Mesendoderm (in vitro differentiated cells): ENCODE results near the gene PKD1L1.

ENCODE experiments used
- DNase-seq: peaks from one replicate; pipeline ENCODE4 v3.0.0; 2013
- H2AK5ac ChIP-seq: 2 replicates; pipeline ENCODE4 v1.6.1; 2013; ENCODE audit warnings: low read length, inconsistent platforms
- H2BK120ac ChIP-seq: 2 replicates; pipeline ENCODE4 v1.6.1; 2013; ENCODE audit warnings: low read depth, mild to moderate bottlenecking, low read length, moderate library complexity, mixed read lengths
- H2BK15ac ChIP-seq: replicated peaks from 2 replicates; pipeline ENCODE4 v1.6.1; 2013; ENCODE audit warnings: low read depth, mild to moderate bottlenecking, moderate library complexity
- H2BK5ac ChIP-seq: 2 replicates; pipeline ENCODE4 v1.6.1; 2013; ENCODE audit warnings: low read length, inconsistent platforms
- H3K18ac ChIP-seq: 2 replicates; pipeline ENCODE4 v1.6.1; 2013; ENCODE audit warnings: mild to moderate bottlenecking, low read length, mixed read lengths
- H3K23ac ChIP-seq: one replicate; pipeline ENCODE4 v1.6.1; 2013; ENCODE audit warnings: low read length
- H3K27ac ChIP-seq: 2 replicates; pipeline ENCODE4 v1.5.1; 2013; ENCODE audit warnings: low read depth, mild to moderate bottlenecking, inconsistent platforms, low read length, moderate library complexity
- H3K27me3 ChIP-seq: 2 replicates; pipeline ENCODE4 v1.6.1; 2013; ENCODE audit warnings: low read length, control low read depth, mild to moderate bottlenecking, inconsistent platforms; ENCODE audit not compliant: insufficient read depth, poor library complexity
- H3K36me3 ChIP-seq: 2 replicates; pipeline ENCODE4 v1.6.1; 2013; ENCODE audit warnings: low read length, inconsistent platforms; ENCODE audit not compliant: control insufficient read depth, insufficient read depth
- H3K4ac ChIP-seq: one replicate; pipeline ENCODE4 v1.6.1; 2013; ENCODE audit warnings: low read depth, mild to moderate bottlenecking, low read length, moderate library complexity
- H3K4me1 ChIP-seq: 2 replicates; pipeline ENCODE4 v1.6.1; 2013; ENCODE audit warnings: low read depth, low read length, inconsistent platforms; ENCODE audit not compliant: control insufficient read depth
- H3K4me2 ChIP-seq: 2 replicates; pipeline ENCODE4 v1.6.1; 2013; ENCODE audit warnings: low read length
- H3K4me3 ChIP-seq: 2 replicates; pipeline ENCODE4 v1.5.1; 2013; ENCODE audit warnings: mild to moderate bottlenecking, low read length
- H3K56ac ChIP-seq: one replicate; pipeline ENCODE4 v1.6.1; 2013; ENCODE audit warnings: low read length
- H3K79me1 ChIP-seq: 2 replicates; pipeline ENCODE4 v1.6.1; 2013; ENCODE audit warnings: low read length, inconsistent platforms
- H3K79me2 ChIP-seq: 2 replicates; pipeline ENCODE4 v1.6.1; 2013; ENCODE audit warnings: mild to moderate bottlenecking, low read length; ENCODE audit not compliant: control insufficient read depth, insufficient read depth
- H3K9ac ChIP-seq: 2 replicates; pipeline ENCODE4 v1.6.1; 2013; ENCODE audit warnings: low read length, inconsistent platforms
- H4K5ac ChIP-seq: one replicate; pipeline ENCODE4 v1.6.1; 2013; ENCODE audit warnings: low read length
- H4K8ac ChIP-seq: one replicate; pipeline ENCODE4 v1.6.1; 2013; ENCODE audit warnings: low read depth, mild to moderate bottlenecking, control low read depth, low read length, moderate library complexity
- WGBS: extraction: QIAGEN DNeasy Blood & Tissue Kit; methylation state at CpG from one replicate; pipeline ENCODE4 v1.1.7; 2013; ENCODE audit warnings: low lambda C conversion rate, missing lambda C conversion rate; ENCODE audit not compliant: insufficient coverage; ENCODE audit errors: extremely low coverage; 5-methylcytosine and 5-hydroxymethylcytosine counted together

Gene PKD1L1

DNA sequence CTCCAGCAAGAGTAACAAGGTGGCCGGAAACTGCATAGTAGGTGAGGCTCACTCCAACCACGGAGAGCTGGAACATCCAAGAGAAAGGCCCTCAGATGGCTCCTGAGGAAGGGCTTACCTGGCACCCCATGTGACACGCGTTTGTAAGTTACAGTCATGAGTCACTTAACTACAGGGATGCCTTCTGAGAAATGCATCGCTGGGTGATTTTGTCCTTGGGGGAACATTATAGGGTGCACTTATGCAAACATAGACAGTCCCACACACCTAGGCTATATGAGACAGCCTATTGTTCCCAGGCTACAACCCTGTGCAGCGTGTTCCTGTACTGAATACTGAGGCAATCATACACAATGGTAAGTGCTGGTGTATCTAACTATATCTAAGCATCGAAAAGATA lies 139.9 kb downstream of the PKD1L1 start:
- H3K56ac ChIP-seq = no peak overlapping the region
- H4K5ac ChIP-seq = no peak overlapping the region
- H2AK5ac ChIP-seq = no peak overlapping the region
- no peaks in the 10 kb centered on the region for H3K79me1 ChIP-seq
- no peaks in the 10 kb centered on the region for H3K79me2 ChIP-seq
- H3K9ac ChIP-seq = no peak overlapping the region
- no peak overlapping the region for H2BK5ac ChIP-seq
- H3K4me3 ChIP-seq = no peak overlapping the region
- no peak overlapping the region for H3K27ac ChIP-seq
- DNase-seq = no peak
- H3K36me3 ChIP-seq = no peaks in the 10 kb centered on the region
- no peaks in the 10 kb centered on the region for H3K4me1 ChIP-seq
- no peak overlapping the region for H3K18ac ChIP-seq
- H3K4me2 ChIP-seq = no peak overlapping the region
- no peak overlapping the region for H2BK15ac ChIP-seq
- no CpG with 5 or more reads among the region's 7 CpGs for WGBS
- no peaks in the 10 kb centered on the region for H3K27me3 ChIP-seq
- no peak overlapping the region for H4K8ac ChIP-seq
- H3K4ac ChIP-seq = no peak overlapping the region
- H3K23ac ChIP-seq = no peak overlapping the region
- H2BK120ac ChIP-seq = no peak overlapping the region

GRCh38 chr7:47807756-47808155 lies 140.5 kb downstream of the PKD1L1 start:
- Histone ChIP-seq H2AK5ac (no peak overlapping the region), H3K79me2 (no peaks in the 10 kb centered on the region), H3K27ac (no peak overlapping the region), H2BK120ac (no peak overlapping the region), H3K23ac (no peak overlapping the region), H3K27me3 (no peaks in the 10 kb centered on the region), H3K4me1 (no peaks in the 10 kb centered on the region), H2BK15ac (no peak overlapping the region), H3K4me2 (no peak overlapping the region), H3K18ac (no peak overlapping the region), H4K5ac (no peak overlapping the region), H3K4ac (no peak overlapping the region), H3K4me3 (no peak overlapping the region), H4K8ac (no peak overlapping the region), H3K56ac (no peak overlapping the region), H3K9ac (no peak overlapping the region), H2BK5ac (no peak overlapping the region), H3K36me3 (no peaks in the 10 kb centered on the region), H3K79me1 (no peaks in the 10 kb centered on the region)
- peak; percentile 57 for DNase-seq
- no CpG with 5 or more reads among the region's 5 CpGs for WGBS

DNA sequence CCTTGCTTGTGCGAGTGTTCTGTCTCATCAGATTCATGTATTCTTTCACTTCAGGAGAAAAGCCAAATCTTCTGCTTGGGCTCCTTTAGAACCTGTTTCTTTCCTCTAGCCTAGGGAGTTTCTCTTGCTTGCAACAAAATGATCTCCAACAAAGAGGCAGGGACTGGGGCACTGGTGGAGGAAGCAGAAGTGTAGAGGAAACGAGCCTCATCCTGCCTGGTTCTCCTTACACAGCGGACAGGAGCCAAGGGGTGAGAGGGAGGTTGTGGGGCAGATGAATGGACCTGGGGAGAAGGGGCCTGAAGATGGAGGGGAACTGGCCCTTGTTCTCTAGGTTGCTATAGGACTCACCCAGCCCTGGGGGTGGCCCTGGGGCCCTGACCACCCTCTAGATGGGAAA lies 141.1 kb downstream of the PKD1L1 start:
- Histone ChIP-seq H3K4me1 (no peaks in the 10 kb centered on the region), H3K4ac (no peak overlapping the region), H3K9ac (no peak overlapping the region), H3K23ac (no peak overlapping the region), H3K79me1 (no peaks in the 10 kb centered on the region), H3K79me2 (no peaks in the 10 kb centered on the region), H2BK120ac (no peak overlapping the region), H3K36me3 (no peaks in the 10 kb centered on the region), H3K4me2 (no peak overlapping the region), H2BK5ac (no peak overlapping the region), H3K56ac (no peak overlapping the region), H3K18ac (no peak overlapping the region), H2BK15ac (no peak overlapping the region), H3K27me3 (no peaks in the 10 kb centered on the region), H3K27ac (no peak overlapping the region), H2AK5ac (no peak overlapping the region), H3K4me3 (no peak overlapping the region), H4K8ac (no peak overlapping the region), H4K5ac (no peak overlapping the region)
- DNase-seq = no peak
- no CpG with 5 or more reads among the region's 3 CpGs for WGBS

DNA sequence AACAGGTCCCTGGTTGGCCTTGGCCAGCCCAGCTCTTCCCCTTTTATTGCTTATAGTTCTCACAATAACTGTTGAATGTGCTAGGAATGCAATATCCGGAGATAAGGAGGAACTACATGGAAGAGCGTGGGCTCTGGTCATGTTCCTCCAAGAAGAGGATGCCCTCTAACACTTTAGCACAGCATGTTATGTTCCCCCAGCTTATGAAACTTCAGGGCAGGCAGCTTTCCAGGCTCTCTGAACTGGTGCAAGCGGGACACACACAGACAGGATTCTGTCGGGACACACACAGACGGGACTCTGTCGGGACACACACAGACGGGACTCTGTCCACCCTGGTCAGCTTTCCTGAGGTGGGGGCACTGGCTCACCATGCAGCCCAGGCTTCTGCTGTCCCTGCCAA lies 141.6 kb downstream of the PKD1L1 start:
- no peaks in the 10 kb centered on the region for H3K79me2 ChIP-seq
- H2AK5ac ChIP-seq = no peak overlapping the region
- no peak overlapping the region for H3K27ac ChIP-seq
- no peaks in the 10 kb centered on the region for H3K4me1 ChIP-seq
- no peak overlapping the region for H3K23ac ChIP-seq
- no peaks in the 10 kb centered on the region for H3K79me1 ChIP-seq
- no peak overlapping the region for H3K9ac ChIP-seq
- no peak overlapping the region for H2BK120ac ChIP-seq
- no peak overlapping the region for H3K4ac ChIP-seq
- no peak overlapping the region for H4K5ac ChIP-seq
- no CpG with 5 or more reads among the region's 7 CpGs for WGBS
- no peak overlapping the region for H4K8ac ChIP-seq
- no peak overlapping the region for H2BK15ac ChIP-seq
- H3K4me3 ChIP-seq = no peak overlapping the region
- no peak overlapping the region for H3K18ac ChIP-seq
- no peak overlapping the region for H2BK5ac ChIP-seq
- H3K4me2 ChIP-seq = no peak overlapping the region
- no peaks in the 10 kb centered on the region for H3K27me3 ChIP-seq
- H3K56ac ChIP-seq = no peak overlapping the region
- no peak for DNase-seq
- no peaks in the 10 kb centered on the region for H3K36me3 ChIP-seq

- H3K4me3 ChIP-seq = no peak overlapping the region
- no peak overlapping the region for H3K27ac ChIP-seq
- no peaks in the 10 kb centered on the region for H3K79me1 ChIP-seq
- H2BK15ac ChIP-seq = no peak overlapping the region
- no peak overlapping the region for H2AK5ac ChIP-seq
- H3K79me2 ChIP-seq = no peaks in the 10 kb centered on the region
- H3K4ac ChIP-seq = no peak overlapping the region
- no peaks in the 10 kb centered on the region for H3K36me3 ChIP-seq
- no peaks in the 10 kb centered on the region for H3K4me1 ChIP-seq
- no peak overlapping the region for H2BK5ac ChIP-seq
- no peak overlapping the region for H3K18ac ChIP-seq
- no peak overlapping the region for H3K23ac ChIP-seq
- WGBS = no CpG with 5 or more reads among the region's 6 CpGs
- no peak overlapping the region for H3K9ac ChIP-seq
- no peak for DNase-seq
- H3K27me3 ChIP-seq = no peaks in the 10 kb centered on the region
- H4K8ac ChIP-seq = no peak overlapping the region
- H4K5ac ChIP-seq = no peak overlapping the region
- H2BK120ac ChIP-seq = no peak overlapping the region
- no peak overlapping the region for H3K56ac ChIP-seq
- no peak overlapping the region for H3K4me2 ChIP-seq
These were observed 143.3 kb downstream of the PKD1L1 start for GRCh38 chr7:47804767-47805545.

- Histone ChIP-seq H4K8ac (no peak overlapping the region), H2BK120ac (no peak overlapping the region), H3K18ac (no peak overlapping the region), H4K5ac (no peak overlapping the region), H3K36me3 (no peaks in the 10 kb centered on the region), H2AK5ac (no peak overlapping the region), H3K9ac (no peak overlapping the region), H3K27me3 (no peaks in the 10 kb centered on the region), H3K4me3 (no peak overlapping the region), H3K27ac (no peak overlapping the region), H3K4ac (no peak overlapping the region), H3K4me2 (no peak overlapping the region), H3K4me1 (no peaks in the 10 kb centered on the region), H3K56ac (no peak overlapping the region), H3K23ac (no peak overlapping the region), H2BK15ac (no peak overlapping the region), H2BK5ac (no peak overlapping the region), H3K79me1 (no peaks in the 10 kb centered on the region), H3K79me2 (no peaks in the 10 kb centered on the region)
- WGBS = no CpG with 5 or more reads among the region's 4 CpGs
- DNase-seq = no peak
These were observed 144.4 kb downstream of the PKD1L1 start for GRCh38 chr7:47803846-47804245.
